ENCODE data around the gene LIPG. TPM values are rescaled to one million over a fixed set of nuclear protein-coding genes. Genes with fewer than 3 reads are reported as not detected.

Gene LIPG
- total RNA-seq, 1 experiment from 2014 or later = 92.0 TPM

GRCh38 chr18:49648326-49648725 is 86.5 kb downstream of the LIPG start:
- in situ Hi-C loops (cut with HindIII; ENCODE audit: low pct_unique_long_range_greater_than_20kb, low sequenced_read_pairs) (no loop called here), intact Hi-C loops (cut with micrococcal nuclease; ENCODE audit: unreplicated experiment) (no loop called here)
- DNase-seq (ENCODE audit: low read depth, low spot score) = no peak
- TF ChIP-seq SIN3A (IDR thresholded peaks at IDR 0.05; ENCODE audit: borderline replicate concordance, insufficient read depth, low read depth, low read length) = no peak
- Histone ChIP-seq H3K36me3 (ENCODE audit: control insufficient read depth, insufficient read depth, low read length) (no peaks in the 10 kb centered on the region), H3K4me3 (ENCODE audit: low read depth in 2 of 2, low read length in 2 of 2) (no peak overlapping the region), H3K27me3 (ENCODE audit: control insufficient read depth, insufficient read depth, low read length) (no peaks in the 10 kb centered on the region), H3K9me3 (ENCODE audit: control insufficient read depth, insufficient read depth, low read depth, low read length) (no peaks in the 10 kb centered on the region), H3K27ac (ENCODE audit: low read length) (no peak overlapping the region), H3K4me1 (ENCODE audit: control insufficient read depth, insufficient read depth, low read length) (no peaks in the 10 kb centered on the region; the same call in 1 of the 2 replicates)
- ChIA-PET CTCF (no interaction called here), POLR2A (no interaction called here)
- no peak for ATAC-seq
- no TSS peak for BruUV-seq (replicated peaks)

Other genes with a start within 250 kb of the LIPG start
- gene DYM, start 101.4 kb upstream of the LIPG start, total RNA-seq (2021; ENCODE audit: unreplicated experiment) = 28.7 TPM
- 38.0 TPM for gene C18orf32, start 74.8 kb upstream of the LIPG start, total RNA-seq (2021; ENCODE audit: unreplicated experiment)
- gene RPL17, start 69.6 kb upstream of the LIPG start, total RNA-seq (2021; ENCODE audit: unreplicated experiment) = 874 TPM